Measurements from ENCODE around the gene VSIG10L2.
A peak's percentile ranks its signal among the peaks of the same experiment; 100 is the strongest.
"Not testable (repeated sequence)": the region's sequence is repeated elsewhere in the genome, so short reads cannot be mapped to it uniquely, and the experiment has no call there.

The VSIG10L2 gene

DNA sequence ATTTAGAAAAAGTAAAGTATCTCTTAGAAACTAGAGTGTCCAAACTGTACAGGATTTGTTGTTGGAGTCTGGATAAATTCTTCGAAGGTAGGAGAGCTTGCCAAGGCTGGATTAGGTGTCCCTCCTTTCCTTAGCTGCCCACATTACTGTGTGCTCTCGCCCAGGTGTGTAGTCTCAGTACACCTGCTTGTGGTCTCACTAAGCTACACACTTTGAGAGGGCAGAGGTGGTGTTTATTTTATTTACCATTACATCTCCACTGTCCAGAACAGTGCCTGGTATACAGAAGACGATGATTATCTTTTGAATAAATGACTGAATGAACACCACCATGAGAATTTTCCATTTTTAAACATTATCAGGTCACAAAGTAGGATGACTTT, 36.5 kb downstream of the VSIG10L2 start:
- DNase-seq: no peak
- intact Hi-C loops (cut with DNase I): no loop called here

DNA sequence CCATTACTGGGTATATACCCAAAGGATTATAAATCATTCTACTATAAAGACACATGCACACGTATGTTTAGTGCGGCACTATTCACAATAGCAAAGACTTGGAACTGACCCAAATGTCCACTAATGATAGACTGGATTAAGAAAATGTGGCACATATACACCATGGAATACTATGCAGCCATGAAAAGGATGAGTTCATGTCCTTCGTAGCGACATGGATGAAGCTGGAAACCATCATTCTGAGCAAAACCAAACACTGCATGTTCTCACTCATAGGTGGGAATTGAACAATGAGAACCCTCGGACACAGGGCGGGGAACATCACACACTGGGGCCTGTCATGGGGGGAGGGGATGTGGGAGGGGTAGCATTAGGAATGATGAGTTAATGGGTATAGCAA, 40.1 kb downstream of the VSIG10L2 start:
- DNase-seq; intact Hi-C loops (cut with DNase I): not testable (repeated sequence)

DNA sequence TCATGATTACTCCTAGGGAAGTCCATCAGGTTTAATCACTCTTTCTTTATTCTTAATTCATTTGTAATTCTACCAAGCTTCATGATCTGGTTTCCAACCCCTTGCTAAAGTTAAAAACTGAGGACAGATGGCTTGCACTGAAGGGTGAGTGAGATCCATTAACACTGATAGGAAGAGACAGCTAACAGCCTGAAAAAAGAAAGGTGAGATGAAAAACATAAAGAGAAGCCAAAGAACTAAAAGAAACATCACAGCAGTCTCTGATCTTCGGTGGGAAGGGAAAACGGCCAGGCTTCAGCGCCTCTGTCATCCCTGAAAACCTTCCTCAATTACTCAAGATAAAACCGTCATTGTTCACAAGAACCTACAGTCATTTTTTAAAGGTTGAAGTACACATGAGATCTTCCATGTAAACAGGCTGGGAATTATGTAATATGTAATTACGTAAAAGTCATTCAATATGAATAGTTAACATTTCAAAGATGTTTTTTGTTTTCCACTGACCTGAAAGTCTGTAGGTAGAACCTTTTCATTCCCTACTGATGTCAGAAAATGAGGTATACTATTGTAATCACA, 41.3 kb downstream of the VSIG10L2 start:
- intact Hi-C loops (cut with DNase I): no loop called here
- no peak for DNase-seq

DNA sequence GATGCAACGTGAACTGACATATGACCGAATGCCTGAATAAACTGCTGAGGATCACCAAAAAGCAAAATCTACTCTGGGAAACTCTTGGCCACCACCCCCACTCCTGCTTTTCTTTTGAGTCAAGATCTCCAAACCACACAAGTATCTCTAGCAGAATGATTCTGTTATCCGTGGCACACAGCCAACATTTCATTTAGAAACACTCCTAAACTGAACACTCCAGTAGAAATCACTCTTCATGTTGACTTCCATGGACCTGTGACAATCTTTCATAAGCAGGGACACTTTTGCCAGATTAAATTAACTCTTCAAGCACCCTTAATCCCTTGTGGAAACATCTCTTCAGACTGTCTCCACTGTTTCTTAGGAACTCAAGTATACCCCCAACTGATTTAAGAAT, 44.4 kb downstream of the VSIG10L2 start:
- no peak for DNase-seq
- intact Hi-C loops (cut with DNase I): no loop called here

DNA sequence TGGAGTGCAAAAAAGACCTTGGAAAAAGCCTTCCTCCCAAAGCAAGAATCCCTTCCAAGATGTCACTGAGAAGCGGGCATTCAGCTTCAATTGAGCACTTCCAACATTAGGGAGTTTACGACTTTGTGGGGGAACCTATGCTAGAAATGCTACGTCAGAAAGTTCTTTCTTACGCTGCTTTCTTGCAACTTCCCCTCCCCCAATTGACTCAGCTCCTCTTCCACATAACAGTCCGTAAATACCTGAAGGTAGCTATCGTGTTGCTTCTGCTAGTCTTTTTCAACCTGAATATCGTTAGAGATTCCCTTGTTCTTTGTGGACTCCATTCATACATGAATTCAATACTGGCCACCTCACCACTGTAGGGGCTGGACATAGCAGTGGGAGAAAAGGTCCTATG, 47.0 kb downstream of the VSIG10L2 start:
- intact Hi-C loops (cut with DNase I): no loop called here

GRCh38 chr11:125994509-125994908, 48.7 kb downstream of the VSIG10L2 start:
- intact Hi-C loops (cut with DNase I): no loop called here
- no peak for DNase-seq

More for the DNA sequence above, 47.0 kb downstream of the VSIG10L2 start:
- DNase-seq: no peak

DNA sequence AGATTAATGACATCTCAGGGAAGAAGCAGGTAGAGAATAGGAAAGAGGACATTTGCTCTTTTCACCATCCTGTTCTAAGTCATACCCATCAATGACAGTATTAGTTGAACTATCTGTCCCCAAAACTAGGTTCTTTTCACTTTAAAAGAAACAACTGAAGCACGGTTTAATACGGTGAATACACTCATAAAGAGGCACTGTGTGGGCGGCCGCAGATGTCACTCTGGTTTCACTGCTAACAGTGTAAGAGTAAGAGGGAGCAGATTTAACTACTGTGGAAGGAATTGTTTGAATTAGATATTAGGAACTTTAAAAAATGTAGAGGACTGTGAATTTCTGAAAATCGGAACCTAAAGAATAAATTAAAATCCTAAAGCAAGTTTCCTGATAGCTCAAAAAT, 49.5 kb downstream of the VSIG10L2 start:
- intact Hi-C loops (cut with DNase I): no loop called here

DNA sequence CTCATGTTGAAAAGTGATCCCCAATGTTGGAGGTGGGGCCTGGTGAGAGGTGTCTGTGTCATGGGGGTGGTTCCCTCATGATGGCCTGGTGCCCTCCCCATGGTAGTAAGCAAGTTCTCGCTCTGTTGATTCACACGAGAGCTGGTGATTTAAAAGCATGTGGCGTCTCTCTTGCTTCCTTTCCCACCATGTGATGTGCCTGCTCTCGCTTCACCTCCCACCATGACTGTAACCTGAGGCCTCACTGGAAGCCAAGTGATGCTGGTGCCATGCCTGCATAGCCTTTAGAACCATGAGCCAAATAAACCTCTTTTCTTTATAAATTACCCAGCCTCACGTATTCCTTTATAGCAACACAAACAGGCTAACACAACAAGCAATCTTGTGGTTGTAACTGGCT, 52.4 kb downstream of the VSIG10L2 start:
- intact Hi-C loops (cut with DNase I): no loop called here

More for the DNA sequence above, 49.5 kb downstream of the VSIG10L2 start:
- DNase-seq: peak; percentile 19 to 88 (median 66)

DNA sequence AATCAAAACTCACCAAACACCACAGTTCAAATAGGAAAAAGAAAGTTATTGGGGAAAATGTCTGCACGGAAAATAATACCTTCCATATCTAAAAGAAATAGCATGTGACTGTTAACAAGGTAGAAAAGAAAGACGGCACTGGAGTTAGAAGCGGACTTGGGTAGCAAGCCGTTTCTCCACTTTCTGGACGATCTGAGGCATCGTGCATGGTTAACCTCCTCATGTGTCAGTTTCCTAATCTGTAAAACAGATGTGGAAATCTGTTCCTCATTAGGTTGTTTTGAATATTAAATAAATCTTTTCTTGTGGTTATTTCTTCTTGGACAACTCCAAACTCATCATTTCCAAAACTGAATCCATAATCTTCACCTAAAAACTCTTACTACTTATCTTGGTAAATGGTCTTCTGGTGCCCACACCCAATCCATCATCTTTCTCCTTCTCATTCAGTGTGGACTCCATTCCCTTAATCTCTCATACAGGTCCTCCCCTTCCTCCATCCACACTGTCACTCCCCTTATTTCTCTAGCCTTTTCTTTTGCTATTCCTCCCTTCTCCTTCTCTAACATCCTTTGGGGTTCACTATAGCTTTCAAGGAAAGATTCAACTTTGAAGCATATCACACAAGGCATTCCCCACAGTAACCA, 53.5 kb downstream of the VSIG10L2 start:
- intact Hi-C loops (cut with DNase I): no loop called here

More for the DNA sequence above, 52.4 kb downstream of the VSIG10L2 start:
- no peak for DNase-seq

GRCh38 chr11:126002181-126002580, 56.3 kb downstream of the VSIG10L2 start:
- no peak for DNase-seq
- intact Hi-C loops (cut with DNase I): no loop called here

More for the DNA sequence above, 53.5 kb downstream of the VSIG10L2 start:
- DNase-seq: no peak

Measured in head of caudate nucleus (tissue), 42 donors.